GM12891 (cell line): ENCODE data around the gene HS1BP3.

ENCODE experiments used
- DNase-seq: peaks from one replicate; pipeline ENCODE4 v3.0.0; 2011; ENCODE audit warnings: low spot score; ENCODE audit not compliant: insufficient read length
- FAIRE-seq: peaks from 2 replicates; lab custom pipeline; 2011; peaks lifted over from hg19 to GRCh38; lab: Jason Lieb, UNC
- PAX5 ChIP-seq: IDR thresholded peaks from 2 replicates; pipeline ENCODE4 v1.6.1; 2011; ENCODE audit warnings: low read length, moderate library complexity, mild to moderate bottlenecking; ENCODE audit not compliant: insufficient read depth, severe bottlenecking
- POLR2A ChIP-seq: IDR thresholded peaks from 2 replicates; pipeline ENCODE4 v1.6.1; 2011; ENCODE audit warnings: low read depth, low read length, control low read depth
- POLR2AphosphoS5 ChIP-seq: IDR thresholded peaks from 2 replicates; pipeline ENCODE4 v1.6.1; 2011; ENCODE audit warnings: low read depth, low read length, control low read depth
- POU2F2 ChIP-seq: IDR thresholded peaks from 2 replicates; pipeline ENCODE4 v1.6.1; 2011; ENCODE audit warnings: low read depth, mild to moderate bottlenecking, control low read depth, low read length, moderate library complexity
- SPI1 ChIP-seq: IDR thresholded peaks from 2 replicates; pipeline ENCODE4 v1.6.1; 2011; ENCODE audit warnings: low read depth, low read length, control low read depth
- TAF1 ChIP-seq: IDR thresholded peaks from 2 replicates; pipeline ENCODE4 v1.6.1; 2011; ENCODE audit warnings: low read depth, low read length, control low read depth

Gene HS1BP3

GRCh38 chr2:20633001-20633400 lies 17.9 kb downstream of the HS1BP3 start:
- DNase-seq (no peak), FAIRE-seq (peak; percentile 51)
- TF ChIP-seq SPI1, result no peak
- TF ChIP-seq TAF1, result no peak
- no peak for TF ChIP-seq POLR2AphosphoS5
- TF ChIP-seq POU2F2, result no peak
- TF ChIP-seq POLR2A, result no peak
- TF ChIP-seq PAX5, result no peak

- TF ChIP-seq POLR2AphosphoS5 (no peak), SPI1 (no peak), POU2F2 (no peak; the same call in 1 of the 2 replicates), TAF1 (no peak), POLR2A (no peak), PAX5 (no peak)
- FAIRE-seq (no peak), DNase-seq (no peak)
Measured at GRCh38 chr2:20632446-20632990, 18.4 kb downstream of the HS1BP3 start.

- peak; percentile 13 for FAIRE-seq
- TF ChIP-seq TAF1, result no peak
- TF ChIP-seq SPI1, result no peak
- TF ChIP-seq POLR2A, result no peak
- no peak for TF ChIP-seq POU2F2
- TF ChIP-seq PAX5, result no peak
- no peak for TF ChIP-seq POLR2AphosphoS5
- DNase-seq, result no peak
Measured at GRCh38 chr2:20631617-20632307, 19.1 kb downstream of the HS1BP3 start.

- DNase-seq, result no peak
- TF ChIP-seq PAX5, result no peak
- no peak for TF ChIP-seq POU2F2
- no peak for TF ChIP-seq POLR2A
- no peak for TF ChIP-seq SPI1
- TF ChIP-seq TAF1, result no peak
- TF ChIP-seq POLR2AphosphoS5, result no peak
- FAIRE-seq, result no peak
Measured at GRCh38 chr2:20630967-20631366, 19.9 kb downstream of the HS1BP3 start.

GRCh38 chr2:20629581-20630171 lies 21.2 kb downstream of the HS1BP3 start:
- no peak for TF ChIP-seq POU2F2
- TF ChIP-seq TAF1, result no peak
- TF ChIP-seq SPI1, result no peak
- TF ChIP-seq POLR2A, result no peak
- TF ChIP-seq POLR2AphosphoS5, result no peak
- no peak for TF ChIP-seq PAX5
- FAIRE-seq (no peak), DNase-seq (no peak)

- DNase-seq (no peak), FAIRE-seq (no peak)
- no peak for TF ChIP-seq POLR2A
Measured at GRCh38 chr2:20629181-20629580, 21.7 kb downstream of the HS1BP3 start.

GRCh38 chr2:20627712-20628380 lies 23.1 kb downstream of the HS1BP3 start:
- TF ChIP-seq PAX5 (no peak), POU2F2 (no peak), POLR2A (no peak)
- FAIRE-seq (no peak), DNase-seq (no peak)

GRCh38 chr2:20626698-20627513 lies 24.0 kb downstream of the HS1BP3 start:
- no peak for FAIRE-seq
- DNase-seq, result no peak
- TF ChIP-seq TAF1 (no peak), POLR2A (no peak), POLR2AphosphoS5 (no peak), POU2F2 (no peak), PAX5 (no peak), SPI1 (no peak)

- no peak for TF ChIP-seq POLR2A
- no peak for TF ChIP-seq POLR2AphosphoS5
- TF ChIP-seq POU2F2, result no peak
- no peak for TF ChIP-seq TAF1
- TF ChIP-seq SPI1, result no peak
- no peak for TF ChIP-seq PAX5
- FAIRE-seq (no peak), DNase-seq (no peak)
Measured at GRCh38 chr2:20626392-20626697, 24.6 kb downstream of the HS1BP3 start.
